ENCODE data around the gene WDR17.

DNA sequence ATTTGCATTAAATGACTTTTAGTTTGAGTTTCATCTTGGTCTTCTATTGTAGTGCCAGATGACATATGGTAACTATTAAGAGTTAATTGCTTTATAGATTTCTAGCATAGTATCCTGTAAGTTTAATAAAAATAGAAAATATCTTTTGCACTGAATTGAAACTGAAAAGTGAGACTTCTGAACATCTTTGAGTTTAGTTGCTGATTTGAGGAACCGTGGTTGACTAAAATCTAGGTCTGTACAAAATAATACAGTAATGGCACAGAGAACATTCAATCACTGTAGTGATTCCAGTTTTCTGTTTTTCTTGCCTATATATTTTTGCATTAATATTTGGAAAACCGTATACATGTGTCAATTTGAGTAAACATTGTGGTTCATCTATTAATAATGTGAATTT is 69.0 kb downstream of the WDR17 start:
- TF ChIP-seq, protein P1, sequence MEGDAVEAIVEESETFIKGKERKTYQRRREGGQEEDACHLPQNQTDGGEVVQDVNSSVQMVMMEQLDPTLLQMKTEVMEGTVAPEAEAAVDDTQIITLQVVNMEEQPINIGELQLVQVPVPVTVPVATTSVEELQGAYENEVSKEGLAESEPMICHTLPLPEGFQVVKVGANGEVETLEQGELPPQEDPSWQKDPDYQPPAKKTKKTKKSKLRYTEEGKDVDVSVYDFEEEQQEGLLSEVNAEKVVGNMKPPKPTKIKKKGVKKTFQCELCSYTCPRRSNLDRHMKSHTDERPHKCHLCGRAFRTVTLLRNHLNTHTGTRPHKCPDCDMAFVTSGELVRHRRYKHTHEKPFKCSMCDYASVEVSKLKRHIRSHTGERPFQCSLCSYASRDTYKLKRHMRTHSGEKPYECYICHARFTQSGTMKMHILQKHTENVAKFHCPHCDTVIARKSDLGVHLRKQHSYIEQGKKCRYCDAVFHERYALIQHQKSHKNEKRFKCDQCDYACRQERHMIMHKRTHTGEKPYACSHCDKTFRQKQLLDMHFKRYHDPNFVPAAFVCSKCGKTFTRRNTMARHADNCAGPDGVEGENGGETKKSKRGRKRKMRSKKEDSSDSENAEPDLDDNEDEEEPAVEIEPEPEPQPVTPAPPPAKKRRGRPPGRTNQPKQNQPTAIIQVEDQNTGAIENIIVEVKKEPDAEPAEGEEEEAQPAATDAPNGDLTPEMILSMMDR (IDR thresholded peaks at IDR 0.05) = no peak
- TF ChIP-seq POLR2A (IDR thresholded peaks at IDR 0.05) = no peak
